Measurements from ENCODE around the gene ATXN7.

The ATXN7 gene

DNA sequence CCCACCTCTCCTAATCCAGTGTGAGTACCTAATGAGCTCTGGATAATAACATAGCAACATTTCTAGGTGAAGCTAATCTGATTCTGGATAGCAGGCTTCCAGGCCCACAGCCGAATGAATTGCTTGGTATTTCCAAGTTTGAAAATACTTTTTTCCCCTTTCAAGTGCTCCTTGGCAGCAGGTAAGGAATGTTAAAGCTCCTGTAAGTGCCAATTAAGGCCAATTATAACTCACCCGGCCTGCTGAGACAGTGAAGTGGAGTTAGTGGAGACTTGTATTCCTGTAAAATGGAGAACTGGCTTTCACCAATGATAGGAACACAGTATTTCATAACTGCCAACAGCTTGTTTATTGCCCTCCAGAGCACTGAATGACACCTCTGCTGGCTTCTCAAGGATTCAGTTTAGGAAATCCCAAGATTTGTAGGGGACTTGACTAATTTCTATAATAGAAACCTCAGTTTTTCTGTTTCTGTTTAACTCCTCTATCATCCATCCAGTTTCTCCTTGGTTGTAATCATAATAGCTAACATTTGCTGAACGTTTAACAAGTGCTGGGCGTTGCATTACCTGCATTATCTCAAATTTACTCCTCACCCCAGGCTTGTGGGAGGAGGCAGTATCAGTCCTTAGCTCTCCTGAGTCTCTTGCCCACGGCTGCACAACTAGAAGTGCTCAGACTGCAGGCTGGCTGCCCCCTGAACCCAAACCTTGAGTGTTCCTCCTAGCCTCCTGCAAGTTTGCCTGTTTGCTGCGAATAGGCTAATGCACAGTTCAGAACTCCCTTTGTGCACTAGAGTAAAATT, 101.2 kb downstream of the ATXN7 start:
- no peak for DNase-seq (ENCODE audit: low read depth)

DNA sequence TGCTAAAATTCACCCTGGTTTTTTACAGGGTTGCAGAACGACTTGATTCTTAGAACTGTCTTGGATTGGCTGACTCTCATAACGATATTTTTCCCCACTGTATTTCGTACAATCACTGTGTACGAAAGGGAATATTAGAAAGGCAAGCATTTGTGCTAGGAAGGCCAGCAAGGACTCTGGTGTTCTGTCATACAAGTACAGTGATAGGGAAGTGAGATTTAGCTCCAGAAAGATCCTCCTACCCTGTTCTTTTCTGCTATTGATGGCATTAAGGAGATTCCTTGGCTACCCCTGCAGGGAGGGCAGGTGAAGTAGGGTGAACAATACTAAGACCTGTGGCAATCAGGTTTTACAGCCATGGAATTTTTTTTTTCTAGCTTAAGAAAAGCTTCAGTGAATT, 102.3 kb downstream of the ATXN7 start:
- no peak for DNase-seq (ENCODE audit: low read depth)

DNA sequence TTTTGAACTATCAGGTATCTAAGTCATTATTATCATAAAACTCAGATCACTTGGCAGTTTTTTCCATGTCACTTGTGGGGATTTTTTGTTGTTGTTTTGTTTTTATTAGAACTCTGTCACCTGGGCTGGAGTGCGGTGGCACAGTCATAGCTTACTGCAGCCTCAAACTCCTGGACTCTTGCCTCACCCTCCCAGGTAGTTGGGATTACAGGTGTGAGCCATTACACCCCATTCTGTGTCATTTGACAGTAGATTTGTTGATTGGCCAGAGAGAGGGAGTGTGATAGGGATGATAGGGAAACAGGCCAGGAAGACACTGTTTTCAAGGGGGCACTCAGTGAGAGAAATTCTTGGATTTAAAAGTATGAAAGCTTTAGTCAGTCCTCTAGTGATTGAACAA, 103.2 kb downstream of the ATXN7 start:
- no peak for DNase-seq (ENCODE audit: low read depth)

DNA sequence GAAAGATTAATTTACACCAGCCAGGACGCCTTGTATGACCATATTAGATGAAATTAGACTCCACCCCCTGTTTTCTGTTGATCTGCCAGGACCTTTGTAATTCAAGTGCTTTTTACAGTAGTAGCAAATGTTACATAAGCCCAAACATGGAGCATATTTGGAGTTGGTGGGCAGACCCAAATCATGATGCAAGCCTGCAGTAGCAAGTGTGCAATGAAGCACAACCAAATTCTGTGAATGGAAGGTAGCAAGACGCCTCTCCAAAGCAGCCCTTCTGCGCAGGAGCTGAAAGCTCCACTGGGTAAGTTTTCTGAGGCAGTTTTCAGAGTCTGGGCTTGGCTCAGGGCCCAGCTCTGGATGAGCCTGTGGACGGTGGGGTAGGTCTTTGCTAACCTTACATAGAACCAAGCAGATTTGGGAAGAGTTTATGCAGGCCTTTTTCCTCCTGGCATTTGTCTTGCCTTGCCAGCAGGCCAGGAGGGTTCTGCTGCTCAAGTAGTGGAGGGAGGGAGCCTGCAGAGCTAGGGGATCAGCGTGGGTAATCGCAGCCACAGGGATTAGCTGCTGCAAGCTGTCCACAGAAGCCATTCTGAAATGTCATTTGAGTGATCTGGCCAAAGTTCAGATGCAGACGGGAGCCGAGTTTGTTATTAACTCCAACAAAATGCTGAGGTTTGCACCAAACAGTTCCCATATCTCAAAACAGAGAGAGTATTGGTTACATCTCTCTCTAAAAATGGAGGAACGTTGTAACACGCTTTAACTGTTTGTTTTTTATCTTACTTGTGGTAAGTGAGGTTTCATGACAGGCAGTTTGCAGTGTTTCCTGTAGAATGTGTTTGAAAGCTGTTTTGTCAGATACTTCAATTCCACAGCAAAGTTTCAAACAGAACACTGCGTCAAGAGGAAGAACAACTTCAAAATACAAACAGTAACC, 104.3 kb downstream of the ATXN7 start:
- DNase-seq (ENCODE audit: low read depth): no peak

DNA sequence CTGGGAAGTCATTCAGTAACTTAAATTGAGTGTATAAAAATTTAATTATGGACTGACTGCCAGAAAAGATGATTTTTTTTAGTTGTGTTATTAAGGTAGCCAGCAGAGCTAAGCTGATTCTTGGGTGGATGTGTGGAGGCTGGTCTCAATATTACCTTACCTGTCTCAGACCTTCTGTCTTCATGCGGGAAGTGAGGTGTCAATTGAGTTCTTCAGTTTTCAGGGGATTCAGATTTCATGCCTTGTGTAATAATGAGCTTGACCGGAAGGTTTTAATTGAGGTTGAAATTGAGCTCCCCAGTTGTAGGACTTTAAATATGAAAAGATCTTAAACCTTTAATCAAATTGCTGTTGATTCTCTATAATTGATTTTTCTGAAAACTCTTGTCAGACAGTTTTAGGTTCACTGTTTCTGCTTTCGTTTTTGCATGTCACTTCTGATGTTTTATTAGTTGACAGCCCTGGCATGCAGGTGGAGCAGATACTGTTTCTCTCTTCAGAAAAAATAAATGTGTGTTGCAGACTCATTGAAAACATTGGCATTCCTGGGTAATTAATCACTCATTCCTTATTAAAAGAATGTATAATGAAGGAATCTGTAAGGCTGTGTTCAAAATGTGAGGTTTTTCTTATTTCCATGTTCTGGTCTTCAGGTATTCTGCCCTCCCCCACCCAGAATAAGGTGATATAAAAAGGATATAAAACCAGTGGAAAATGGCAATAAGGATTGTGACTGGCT, 105.1 kb downstream of the ATXN7 start:
- no peak for DNase-seq (ENCODE audit: low read depth)

DNA sequence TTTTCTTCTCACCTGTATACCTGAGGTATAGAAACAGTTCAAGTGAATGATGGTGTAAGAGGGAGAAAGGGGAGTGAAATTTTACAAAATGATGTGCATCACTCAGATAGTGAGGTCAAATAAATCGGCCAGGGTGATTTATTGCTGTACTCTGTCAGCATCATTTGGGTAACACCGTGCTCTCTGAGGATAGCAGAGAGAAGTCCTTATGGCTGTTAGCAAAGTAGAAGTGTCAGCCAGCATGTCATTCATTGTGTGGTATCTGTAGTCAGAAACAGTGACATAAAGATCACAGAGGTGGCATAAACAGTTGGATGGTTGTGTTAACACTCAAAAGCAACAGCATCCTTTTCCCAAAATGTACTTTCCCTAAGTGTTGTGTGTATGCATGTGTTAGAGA, 106.2 kb downstream of the ATXN7 start:
- DNase-seq (ENCODE audit: low read depth): no peak

DNA sequence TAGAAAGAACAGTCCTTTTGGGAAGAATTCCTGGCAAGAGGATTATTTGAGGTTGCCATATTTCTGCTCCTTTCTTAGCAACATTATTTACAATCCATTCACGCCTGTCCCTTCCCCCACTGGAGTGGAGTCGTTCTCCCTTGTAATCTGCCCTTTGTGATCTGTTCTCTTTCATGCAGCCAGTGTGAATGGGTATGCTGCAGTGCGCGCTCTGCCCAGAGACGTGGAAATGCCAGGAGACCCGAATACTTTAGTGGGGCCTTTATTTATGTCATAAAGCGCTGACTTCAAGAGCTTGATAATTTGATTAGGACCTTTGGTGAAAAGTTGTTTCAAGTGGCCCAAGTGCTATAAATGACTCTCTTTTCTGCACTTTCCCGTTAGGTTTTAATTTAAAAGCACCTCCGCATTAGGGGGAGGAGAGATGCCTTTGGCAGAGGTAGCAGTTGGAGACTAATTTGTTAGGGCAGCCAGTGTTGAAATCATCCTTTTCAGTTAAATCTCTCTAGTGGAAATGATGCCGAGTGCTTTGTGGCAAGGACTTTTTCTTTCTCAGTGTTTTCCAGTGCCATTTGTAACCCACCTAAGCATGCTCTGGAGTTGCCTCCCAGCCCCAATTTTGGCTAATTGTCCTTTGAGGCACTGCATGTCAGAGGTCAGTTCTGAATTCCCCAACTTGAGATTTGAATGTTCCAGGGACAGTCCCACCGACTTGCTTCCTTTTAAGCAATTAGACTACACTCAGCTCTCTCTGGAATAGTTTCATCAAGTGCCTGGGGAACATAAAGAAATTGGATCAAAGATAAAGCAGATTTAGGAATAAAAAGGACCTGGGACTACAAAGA, 107.2 kb downstream of the ATXN7 start:
- DNase-seq (ENCODE audit: low read depth): no peak

DNA sequence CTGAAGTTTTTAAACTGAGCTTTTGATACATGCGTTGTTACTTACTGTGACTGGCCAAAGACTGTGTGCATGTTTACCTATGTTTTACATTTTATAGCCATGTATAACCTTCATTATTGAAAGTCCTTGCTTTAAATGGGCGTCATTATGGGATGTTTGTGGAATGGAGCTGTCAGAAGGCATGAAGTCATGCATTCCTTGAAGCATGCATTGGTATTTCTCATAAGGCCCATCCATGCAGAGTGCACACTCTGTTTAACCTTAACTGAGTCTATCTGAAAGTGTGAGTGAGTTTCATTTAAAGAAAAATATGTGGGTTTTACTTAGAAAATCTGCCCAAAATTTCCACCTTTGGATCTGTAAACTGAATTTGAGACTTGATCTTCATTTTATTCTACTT, 108.5 kb downstream of the ATXN7 start:
- no peak for DNase-seq (ENCODE audit: low read depth)

DNA sequence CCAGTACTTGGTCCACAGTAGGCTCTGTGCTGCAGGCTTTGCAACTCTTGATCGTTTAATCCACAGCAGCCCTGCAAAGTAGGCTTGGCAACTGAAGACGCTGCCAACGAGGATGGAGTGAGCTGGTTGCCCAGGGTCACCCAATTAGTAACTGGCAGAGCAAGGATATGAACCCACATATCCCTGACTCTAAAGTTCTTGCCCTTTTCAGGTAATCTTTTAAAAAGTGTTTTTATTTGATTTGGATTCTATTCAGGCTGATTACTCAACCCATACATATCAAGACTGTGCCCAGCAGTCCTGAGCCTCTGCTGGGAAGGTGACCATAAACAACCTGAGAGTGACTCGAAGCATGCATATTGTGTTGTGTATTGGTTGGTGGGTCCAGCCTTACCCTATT, 109.3 kb downstream of the ATXN7 start:
- DNase-seq (ENCODE audit: low read depth): no peak

DNA sequence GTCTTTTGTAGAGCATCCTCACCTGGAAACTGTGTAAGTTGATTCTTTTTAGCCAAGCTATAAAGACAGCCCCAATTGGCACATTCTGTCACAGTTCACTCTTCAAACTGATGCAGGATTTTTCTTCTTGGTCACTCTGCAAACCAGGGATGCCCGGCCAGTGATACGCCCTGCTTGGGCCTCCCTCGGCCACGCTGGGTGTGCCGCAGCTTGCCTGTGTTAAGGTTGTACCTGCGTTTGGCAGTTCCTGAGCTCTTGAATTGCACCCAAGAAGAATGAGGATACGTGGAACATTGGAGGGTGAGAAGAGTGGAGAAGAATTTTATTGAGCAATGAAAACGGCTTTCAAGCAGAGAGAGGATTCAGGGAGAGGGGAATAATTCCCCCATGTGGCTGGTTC, 109.7 kb downstream of the ATXN7 start:
- no peak for DNase-seq (ENCODE audit: low read depth)

DNA sequence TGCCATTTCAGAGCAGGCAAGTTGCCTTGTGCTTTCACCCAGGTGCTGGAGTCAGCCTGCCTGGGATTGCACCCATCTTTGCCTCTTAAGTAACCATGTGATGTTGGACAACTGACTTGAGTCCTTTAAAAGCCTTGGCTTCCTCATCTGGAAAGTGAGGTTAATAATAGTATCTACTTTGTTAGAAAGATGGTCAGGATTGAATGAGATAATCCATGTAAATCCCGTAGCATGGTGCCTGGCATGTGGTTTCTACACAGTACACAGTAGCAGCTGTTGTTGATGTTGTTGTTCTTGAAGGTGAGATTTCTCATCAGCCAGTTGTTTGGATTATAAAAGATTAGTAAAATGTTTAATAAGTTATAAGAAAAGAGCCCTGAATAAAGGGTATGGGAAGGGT, 110.8 kb downstream of the ATXN7 start:
- no peak for DNase-seq (ENCODE audit: low read depth)

DNA sequence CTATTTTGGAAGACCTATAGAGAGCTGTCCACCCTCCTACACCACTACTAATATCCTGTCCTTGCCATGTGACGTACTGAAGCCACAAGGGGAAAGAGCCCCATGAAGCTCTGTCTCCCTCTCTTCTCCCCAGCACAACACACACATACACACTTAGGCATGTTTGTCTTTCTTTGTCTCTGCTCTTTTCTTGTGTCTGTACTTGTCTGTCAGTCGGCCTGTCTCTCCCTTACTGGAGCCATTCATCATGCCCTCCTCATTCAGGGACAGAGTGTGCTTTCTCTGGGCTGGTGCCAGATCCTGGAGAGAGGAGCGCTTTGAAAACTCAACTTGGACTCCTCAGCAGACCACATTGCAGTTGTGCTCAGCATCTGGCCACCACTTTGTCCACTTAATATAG, 112.1 kb downstream of the ATXN7 start:
- no peak for DNase-seq (ENCODE audit: low read depth)

DNA sequence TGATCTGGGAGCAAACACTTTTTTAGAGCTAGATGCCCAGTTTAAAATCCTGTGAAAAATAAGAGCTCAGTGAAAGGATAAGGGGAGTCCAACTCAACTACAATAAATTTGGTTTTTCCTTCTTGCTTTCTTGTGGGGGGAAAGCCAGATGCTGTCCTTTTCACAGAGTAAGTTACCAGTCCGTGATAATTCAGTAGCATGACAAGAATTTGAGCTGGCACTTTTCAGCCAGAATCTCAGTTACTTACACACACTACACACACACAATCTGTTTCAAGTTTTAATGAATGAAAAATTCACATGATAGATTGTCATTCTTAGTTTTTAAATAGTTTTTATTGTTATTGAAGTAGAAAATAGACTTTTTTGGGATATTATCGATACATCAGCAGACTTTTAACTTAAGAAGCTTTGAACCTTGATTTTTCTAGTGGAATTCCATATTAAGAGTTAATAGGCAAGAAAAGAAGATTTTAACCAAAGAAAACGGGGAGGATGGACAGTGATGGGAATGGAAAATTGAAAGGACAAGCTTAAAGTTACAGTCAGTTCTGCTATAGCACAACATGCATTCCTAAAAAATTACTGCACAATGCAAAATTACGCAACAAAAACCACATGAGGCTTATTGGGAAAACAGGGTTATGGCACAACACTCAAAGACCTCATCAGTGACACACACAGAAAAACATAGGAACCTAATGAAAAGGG, 112.6 kb downstream of the ATXN7 start:
- DNase-seq (ENCODE audit: low read depth): no peak

DNA sequence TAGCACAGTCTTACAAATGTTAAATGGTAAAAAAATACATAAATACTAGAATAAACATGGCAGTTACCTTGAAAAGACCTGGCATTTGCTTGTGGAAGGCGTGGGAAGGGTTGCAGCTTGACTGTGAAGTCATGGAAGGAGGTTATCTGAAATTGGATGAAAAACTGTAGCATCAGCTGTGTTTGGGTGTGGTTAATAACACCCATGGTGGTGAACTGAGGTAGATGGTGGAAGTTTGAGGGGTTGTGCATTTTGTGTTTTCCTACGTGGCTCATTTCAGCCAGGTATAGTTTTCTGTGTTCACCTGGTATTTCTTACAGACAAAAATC, 113.2 kb downstream of the ATXN7 start:
- no peak for DNase-seq (ENCODE audit: low read depth)

DNA sequence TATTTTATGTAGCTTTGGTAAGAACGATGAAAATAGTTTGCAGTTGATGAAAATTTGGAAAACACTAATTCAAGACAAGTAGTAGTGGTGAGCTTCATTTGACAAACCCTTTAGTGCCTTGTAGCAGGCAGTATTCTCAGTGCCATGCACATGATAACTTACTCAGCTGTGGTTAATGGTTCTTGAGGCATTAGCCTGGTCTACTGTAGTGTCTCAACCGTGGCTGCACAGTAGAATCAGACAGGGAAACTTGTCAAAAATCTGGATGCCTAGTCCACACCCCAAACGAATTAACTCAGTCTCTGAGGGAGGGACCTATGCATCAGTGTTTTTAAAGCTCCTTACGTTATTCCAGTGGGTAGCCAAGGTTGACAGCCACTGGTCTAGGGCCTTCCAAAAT, 114.2 kb downstream of the ATXN7 start:
- DNase-seq (ENCODE audit: low read depth): no peak

DNA sequence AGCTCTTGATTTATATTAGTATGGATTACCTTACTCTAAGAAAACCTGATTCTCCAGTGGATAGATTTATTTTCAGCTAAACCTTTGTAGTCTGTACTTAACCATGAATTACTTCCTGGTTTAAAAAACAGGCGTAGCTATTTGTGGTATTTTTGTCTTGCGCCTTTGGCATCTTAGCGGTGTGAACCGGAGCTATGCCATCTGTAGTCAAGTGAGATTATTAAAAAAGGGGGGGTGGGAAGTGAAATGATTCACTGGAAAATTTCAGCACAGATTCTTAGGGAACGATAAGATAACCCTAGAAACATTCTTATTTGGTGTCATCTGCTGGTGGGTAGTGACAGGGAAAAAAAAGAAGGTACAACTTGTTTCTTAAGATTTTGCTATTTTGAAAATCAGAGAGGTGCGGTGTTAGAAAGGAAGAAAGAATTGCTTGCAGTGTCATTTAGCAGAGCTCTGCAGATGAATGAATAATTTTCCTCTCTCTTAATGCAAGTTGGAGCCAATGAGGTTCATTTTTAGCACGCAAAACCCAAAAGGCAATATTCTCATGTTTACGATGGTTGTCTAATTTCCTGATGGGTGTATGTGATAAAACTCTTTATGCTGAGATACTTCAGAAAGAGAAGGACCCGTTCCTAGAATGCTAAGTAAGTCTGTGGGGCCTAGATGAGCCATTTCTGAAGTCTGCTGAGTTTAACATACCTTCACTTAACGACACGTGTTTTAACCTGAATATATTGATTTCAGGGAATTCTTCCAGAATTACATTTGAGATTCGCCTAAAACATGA, 115.6 kb downstream of the ATXN7 start:
- no peak for DNase-seq (ENCODE audit: low read depth)

DNA sequence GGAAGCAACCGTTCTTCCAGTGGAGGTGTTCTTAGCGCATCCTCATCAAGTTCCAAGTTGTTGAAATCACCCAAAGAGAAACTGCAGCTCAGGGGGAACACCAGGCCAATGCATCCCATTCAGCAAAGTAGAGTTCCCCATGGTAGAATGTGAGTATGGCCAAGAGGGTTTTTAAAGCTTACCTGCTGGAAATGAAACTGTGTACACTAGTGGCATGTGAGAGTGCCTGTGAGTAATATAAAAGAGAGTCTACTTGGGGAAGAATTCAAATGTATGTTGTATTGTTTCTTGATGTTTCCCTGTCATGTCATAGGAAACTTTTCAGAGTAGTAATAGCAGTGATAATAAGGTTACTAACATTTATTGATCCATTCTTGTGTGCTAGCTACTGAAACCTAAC, 116.4 kb downstream of the ATXN7 start:
- DNase-seq (ENCODE audit: low read depth): no peak

DNA sequence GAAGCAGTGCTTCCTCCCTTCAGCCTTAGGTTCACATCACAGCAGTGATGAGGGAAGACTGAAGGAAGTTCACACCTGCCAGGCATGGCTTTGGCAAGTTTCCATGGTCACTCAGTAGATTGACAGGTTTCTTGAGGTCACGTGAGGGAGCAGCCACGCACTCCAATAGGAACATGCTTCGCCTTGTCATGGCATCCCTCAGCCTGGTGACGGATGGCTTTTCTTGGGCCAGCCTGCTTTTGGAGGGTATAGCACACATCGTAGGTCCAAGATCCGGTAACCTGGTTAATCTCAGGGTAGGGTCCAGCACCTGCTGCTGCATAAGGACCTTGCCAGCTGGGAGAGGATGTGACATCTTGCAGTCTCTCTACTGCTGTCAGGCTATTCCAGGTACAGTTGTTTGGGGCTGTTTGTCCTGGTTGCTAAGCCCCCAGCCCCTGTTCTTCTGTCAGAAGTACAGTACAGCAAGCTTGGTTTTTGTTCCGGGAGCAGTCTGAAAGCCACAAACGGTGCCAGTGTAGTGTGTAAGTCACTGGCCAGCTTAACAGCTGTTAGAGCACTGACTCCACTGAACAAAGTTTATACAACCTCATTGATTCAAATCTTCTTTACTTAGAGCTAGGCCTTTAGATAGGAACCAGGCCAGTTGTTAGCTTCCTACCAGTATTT, 117.3 kb downstream of the ATXN7 start:
- DNase-seq (ENCODE audit: low read depth): no peak

DNA sequence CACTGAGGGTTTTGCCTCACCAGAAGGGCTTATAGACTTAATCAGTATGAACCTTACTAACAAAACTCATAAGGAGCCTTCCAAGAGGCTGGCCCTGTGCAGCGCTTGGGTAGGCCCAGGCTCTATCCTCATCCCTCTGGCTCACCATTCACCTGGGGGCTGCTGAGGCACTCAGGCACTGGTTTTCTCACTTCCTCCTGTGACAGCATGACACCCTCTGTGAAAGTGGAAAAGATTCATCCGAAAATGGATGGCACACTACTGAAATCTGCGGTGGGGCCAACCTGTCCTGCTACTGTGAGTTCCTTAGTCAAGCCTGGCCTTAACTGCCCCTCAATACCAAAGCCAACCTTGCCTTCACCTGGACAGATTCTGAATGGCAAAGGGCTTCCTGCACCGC, 118.3 kb downstream of the ATXN7 start:
- DNase-seq (ENCODE audit: low read depth): no peak

DNA sequence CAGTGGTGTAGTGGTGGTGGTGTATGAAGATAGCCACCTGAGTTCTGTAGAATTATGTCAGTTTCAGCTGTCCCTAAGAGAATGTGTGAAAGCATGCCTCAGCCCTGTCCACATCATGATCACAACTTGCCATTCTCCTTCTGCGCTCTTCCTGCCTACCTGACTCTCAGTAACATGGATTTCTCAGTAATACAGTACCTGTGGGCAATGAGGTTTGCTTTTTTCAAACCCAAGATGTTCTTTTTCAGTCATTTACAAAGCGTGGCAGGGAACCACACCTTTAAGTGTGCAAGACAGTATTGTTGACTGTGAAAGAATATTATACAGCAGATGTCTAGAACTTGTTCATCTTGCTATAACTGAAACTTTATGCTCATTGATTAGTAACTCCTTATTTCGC, 120.7 kb downstream of the ATXN7 start:
- no peak for DNase-seq (ENCODE audit: low read depth)
